ENCODE measurements around the gene B2M. TPM values are rescaled to one million over a fixed set of nuclear protein-coding genes. Genes with fewer than 3 reads are reported as not detected.

The B2M gene
- total RNA-seq, 1 experiment from 2014 or later = 81.0 TPM

DNA sequence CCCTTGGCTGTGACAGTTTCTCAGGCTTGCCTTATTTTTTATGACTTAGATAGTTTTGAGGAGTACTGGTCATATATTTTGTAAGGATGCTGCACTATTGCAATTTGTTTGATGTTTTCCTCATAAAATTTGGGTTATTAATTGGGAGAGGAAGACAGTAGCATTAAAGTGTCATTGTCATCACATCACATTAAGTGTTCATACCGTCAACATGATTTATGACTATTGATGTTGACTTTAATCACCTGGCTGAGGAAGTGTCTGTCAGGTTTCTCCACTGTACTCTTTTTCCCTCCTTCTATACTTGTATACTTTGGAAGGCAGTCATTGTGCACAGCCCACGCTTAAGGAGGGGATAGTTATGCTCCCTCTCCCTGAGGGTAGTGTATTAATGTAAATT is 51.9 kb downstream of the B2M start:
- Mint-ChIP-seq H3K4me3 (no peak overlapping the region), H3K27ac (no peak overlapping the region), H3K27me3 (ENCODE audit: low read depth) (peaks cover 13% of the 10 kb centered on the region), H3K9me3 (peaks cover 0 to 5% of the 10 kb centered on the region in 2 experiments; a peak in 2 of 5 replicates), H3K36me3 (ENCODE audit: insufficient read depth in 1 of 3, low read depth in 3 of 3) (no peaks in the 10 kb centered on the region), H3K4me1 (no peaks in the 10 kb centered on the region)
- TF ChIP-seq, protein P1, sequence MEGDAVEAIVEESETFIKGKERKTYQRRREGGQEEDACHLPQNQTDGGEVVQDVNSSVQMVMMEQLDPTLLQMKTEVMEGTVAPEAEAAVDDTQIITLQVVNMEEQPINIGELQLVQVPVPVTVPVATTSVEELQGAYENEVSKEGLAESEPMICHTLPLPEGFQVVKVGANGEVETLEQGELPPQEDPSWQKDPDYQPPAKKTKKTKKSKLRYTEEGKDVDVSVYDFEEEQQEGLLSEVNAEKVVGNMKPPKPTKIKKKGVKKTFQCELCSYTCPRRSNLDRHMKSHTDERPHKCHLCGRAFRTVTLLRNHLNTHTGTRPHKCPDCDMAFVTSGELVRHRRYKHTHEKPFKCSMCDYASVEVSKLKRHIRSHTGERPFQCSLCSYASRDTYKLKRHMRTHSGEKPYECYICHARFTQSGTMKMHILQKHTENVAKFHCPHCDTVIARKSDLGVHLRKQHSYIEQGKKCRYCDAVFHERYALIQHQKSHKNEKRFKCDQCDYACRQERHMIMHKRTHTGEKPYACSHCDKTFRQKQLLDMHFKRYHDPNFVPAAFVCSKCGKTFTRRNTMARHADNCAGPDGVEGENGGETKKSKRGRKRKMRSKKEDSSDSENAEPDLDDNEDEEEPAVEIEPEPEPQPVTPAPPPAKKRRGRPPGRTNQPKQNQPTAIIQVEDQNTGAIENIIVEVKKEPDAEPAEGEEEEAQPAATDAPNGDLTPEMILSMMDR (conservative IDR thresholded peaks at IDR 0.05) = no peak
- WGBS (ENCODE audit: extremely low coverage, insufficient read length, low lambda C conversion rate) = no CpG with 5 or more reads among the region's 2 CpGs
- Histone ChIP-seq H3K27ac (ENCODE audit: insufficient read length, low read depth, low read length) (no peak overlapping the region), H3K79me1 (ENCODE audit: insufficient read depth, low read depth, low read length, poor library complexity, severe bottlenecking) (no peaks in the 10 kb centered on the region), H3K14ac (ENCODE audit: insufficient read depth, low read length) (no peak overlapping the region), H4K5ac (ENCODE audit: insufficient read length, low read depth, low read length) (no peak overlapping the region), H3K4me1 (ENCODE audit: insufficient read depth, low read length) (no peaks in the 10 kb centered on the region), H3K4ac (ENCODE audit: low read depth, low read length) (no peak overlapping the region), H3K23ac (ENCODE audit: insufficient read length, low read depth, low read length) (no peak overlapping the region), H3K27me3 (ENCODE audit: insufficient read depth, low read length) (no peaks in the 10 kb centered on the region), H2BK12ac (ENCODE audit: insufficient read length, low read depth, low read length) (no peak overlapping the region), H3K56ac (ENCODE audit: insufficient read length, low read depth, low read length) (no peak overlapping the region), H2BK15ac (ENCODE audit: low read depth, low read length) (no peak overlapping the region), H3K23me2 (ENCODE audit: insufficient read length, low read depth, low read length, poor library complexity, severe bottlenecking) (no peaks in the 10 kb centered on the region), H2BK5ac (ENCODE audit: insufficient read length, low read length) (no peak overlapping the region), H2AK5ac (ENCODE audit: insufficient read length, low read length) (no peak overlapping the region), H2BK120ac (ENCODE audit: low read depth, low read length, poor library complexity, severe bottlenecking) (no peak overlapping the region), H2BK20ac (ENCODE audit: low read depth, low read length, poor library complexity, severe bottlenecking) (no peak overlapping the region), H4K20me1 (ENCODE audit: control insufficient read depth, insufficient read depth, insufficient read length) (no peaks in the 10 kb centered on the region), H4K8ac (replicated peaks; ENCODE audit: insufficient read length, low read depth, low read length) (no peak overlapping the region), H2AFZ (ENCODE audit: low read length) (no peak overlapping the region), H3K4me2 (ENCODE audit: insufficient read depth, insufficient read length, low read length) (no peak overlapping the region), H4K91ac (ENCODE audit: insufficient read length, low read depth, low read length) (no peak overlapping the region), H3K9ac (ENCODE audit: extremely low read depth, insufficient read length, low read length) (no peak overlapping the region), H3K79me2 (ENCODE audit: insufficient read depth, low read length) (no peaks in the 10 kb centered on the region), H3K9me3 (ENCODE audit: control insufficient read depth, low read depth, low read length) (no peaks in the 10 kb centered on the region), H3T11ph (ENCODE audit: low read length) (no peak overlapping the region), H3K18ac (ENCODE audit: insufficient read length, low read depth, low read length) (no peak overlapping the region)
- no peak for DNase-seq
